HAP-1 (cell line): ENCODE data around the gene PCSK4.
"Not testable (repeated sequence)": the region's sequence is repeated elsewhere in the genome, so short reads cannot be mapped to it uniquely, and the experiment has no call there.

Experiments used
- DNase-seq, 2 experiments: peaks; one replicate each; pipeline ENCODE4 v3.0.0-alpha.2; 2016 to 2020; ENCODE audit warnings: low spot score in 2 of 2
- H3K27me3 ChIP-seq: fragments of 250-450 bp; sonication (Bioruptor Pico); 2 replicates; pipeline ENCODE4 v1.5.1; 2020; ENCODE audit warnings: low read depth, mild to moderate bottlenecking, moderate library complexity
- H3K36me3 ChIP-seq: fragments of 250-450 bp; sonication (Bioruptor Pico); replicated peaks from 2 replicates; pipeline ENCODE4 v1.5.1; 2020; ENCODE audit warnings: mild to moderate bottlenecking
- H3K4me1 ChIP-seq: fragments of 250-450 bp; sonication (Bioruptor Pico); 2 replicates; pipeline ENCODE4 v1.5.1; 2020; ENCODE audit warnings: mild to moderate bottlenecking
- H3K4me3 ChIP-seq: fragments of 250-450 bp; sonication (Bioruptor Pico); 2 replicates; pipeline ENCODE4 v1.5.1; 2020; ENCODE audit warnings: mild to moderate bottlenecking, moderate library complexity
- H3K9me3 ChIP-seq: fragments of 250-450 bp; sonication (Bioruptor Pico); 2 replicates; pipeline ENCODE4 v1.5.1; 2020; ENCODE audit warnings: mild to moderate bottlenecking, moderate library complexity
- in situ Hi-C: fragments of 300-500 bp; cut with MboI; formaldehyde crosslinking; loops from 3 replicates; pipeline ENCODE4 v1.14.3; 2020; ENCODE audit warnings: low sequenced_read_pairs, inconsistent platforms, mixed read lengths

PCSK4 gene

DNA sequence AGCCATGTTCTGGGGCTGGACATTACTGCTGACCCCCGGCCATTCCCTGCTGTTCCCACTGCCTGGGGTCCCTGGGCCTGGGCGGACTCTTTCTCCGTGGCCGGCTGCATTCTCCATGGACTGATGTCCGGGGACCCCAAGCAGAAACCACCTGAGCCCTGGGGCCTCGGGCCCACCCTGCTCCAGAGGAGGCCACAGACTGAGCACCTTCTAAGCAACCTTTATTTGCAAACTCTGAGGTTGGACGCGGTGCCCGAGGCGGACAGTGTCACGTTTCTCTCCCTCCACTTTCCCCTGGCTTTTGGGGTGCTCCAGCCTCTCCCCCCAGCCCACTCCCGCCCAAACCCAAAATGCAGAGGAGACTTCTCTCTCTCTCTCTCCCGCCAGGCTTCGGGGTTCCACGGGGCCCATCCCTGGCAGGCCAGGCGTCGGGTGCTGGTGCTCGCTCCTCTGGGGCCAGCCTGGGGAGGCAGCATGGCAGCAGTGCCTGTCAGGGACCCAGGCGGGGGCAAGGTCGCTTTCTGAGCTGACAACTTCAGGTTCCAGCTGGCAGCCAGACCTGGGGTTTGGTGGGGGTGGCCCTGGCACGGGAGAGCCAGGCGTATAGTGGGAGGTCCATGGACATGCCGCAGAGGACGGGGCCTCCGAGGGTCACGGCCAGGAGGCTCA lies 8.8 kb downstream of the PCSK4 start:
- Histone ChIP-seq H3K9me3 (no peaks in the 10 kb centered on the region), H3K27me3 (no peaks in the 10 kb centered on the region), H3K4me3 (no peak overlapping the region), H3K4me1 (no peaks in the 10 kb centered on the region; the same call in 1 of the 2 replicates), H3K36me3 (peaks cover 11% of the 10 kb centered on the region)
- no peak for DNase-seq
- in situ Hi-C loops: no loop called here

DNA sequence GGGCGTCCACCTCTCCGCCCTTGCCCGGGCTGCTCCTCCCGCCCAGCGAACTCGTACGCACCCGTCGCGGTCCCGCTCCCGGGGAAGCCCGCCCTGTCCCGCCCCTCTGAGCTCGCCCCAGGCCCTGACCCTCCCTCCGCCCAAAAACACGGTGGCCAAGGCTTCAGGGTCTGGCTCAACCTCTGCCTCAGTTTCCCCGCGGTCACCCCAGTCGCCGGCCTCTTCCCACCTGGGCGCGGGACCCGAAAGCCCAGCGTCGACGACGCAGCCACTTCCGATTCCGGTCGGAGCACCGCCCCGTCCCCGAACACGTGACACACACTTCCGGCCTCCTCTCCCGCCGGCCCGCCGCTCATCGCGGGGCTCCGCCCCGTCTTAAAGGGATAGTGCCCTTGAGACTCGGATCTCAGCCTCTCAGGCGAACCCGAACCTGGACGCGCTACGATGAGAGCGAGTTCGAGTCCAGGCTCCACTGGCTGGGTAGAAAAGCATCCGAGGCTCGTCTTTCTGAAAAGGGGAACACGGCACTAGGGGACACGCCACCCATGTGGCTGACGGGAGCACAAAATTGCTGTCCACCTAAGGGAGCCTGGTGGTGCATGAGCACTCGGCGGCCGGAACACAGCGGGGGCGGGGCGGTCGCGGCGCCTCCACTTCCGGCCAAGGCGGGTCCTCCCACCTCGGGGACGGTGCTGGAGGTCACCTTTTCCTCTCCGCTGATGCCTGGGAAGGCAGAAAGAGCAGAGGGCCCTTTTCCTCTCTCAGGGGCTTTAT lies 11.0 kb downstream of the PCSK4 start, which contains the start of gene C19orf25:
TSS of gene C19orf25 (minus strand) at position 282 of the 774 bp plus-strand sequence. CDS start 312 bp downstream, outside the sequence.
- Histone ChIP-seq H3K36me3 (peaks cover 18% of the 10 kb centered on the region), H3K4me1 (no peaks in the 10 kb centered on the region; the same call in 1 of the 2 replicates), H3K4me3 (peak within 1 kb of the TSS; percentile 78), H3K27me3 (no peaks in the 10 kb centered on the region), H3K9me3 (no peaks in the 10 kb centered on the region)
- DNase-seq: peak; percentile 94 to 97
- in situ Hi-C loops: no loop called here

DNA sequence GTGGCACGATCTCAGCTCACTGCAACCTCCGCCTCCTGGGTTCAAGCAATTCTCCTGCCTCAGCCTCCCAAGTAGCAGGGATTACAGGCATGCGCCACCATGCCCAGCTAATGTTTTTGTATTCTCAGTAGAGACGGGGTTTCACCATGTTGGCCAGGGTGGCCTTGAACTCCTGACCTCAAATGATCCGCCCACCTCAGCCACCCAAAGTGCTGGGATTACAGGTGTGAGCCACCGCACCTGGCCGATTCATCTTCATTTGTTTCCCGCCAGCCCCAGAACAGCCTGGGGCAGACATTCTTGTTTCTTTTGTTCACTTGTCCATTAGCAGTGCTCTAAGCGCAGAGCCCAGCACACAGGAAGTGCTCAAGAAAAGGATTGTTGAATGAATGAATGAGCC lies 13.1 kb downstream of the PCSK4 start:
- H3K9me3 ChIP-seq, H3K4me1 ChIP-seq, DNase-seq, H3K27me3 ChIP-seq, in situ Hi-C loops, H3K4me3 ChIP-seq: not testable (repeated sequence)
- H3K36me3 ChIP-seq: peaks cover 18% of the 10 kb centered on the region

DNA sequence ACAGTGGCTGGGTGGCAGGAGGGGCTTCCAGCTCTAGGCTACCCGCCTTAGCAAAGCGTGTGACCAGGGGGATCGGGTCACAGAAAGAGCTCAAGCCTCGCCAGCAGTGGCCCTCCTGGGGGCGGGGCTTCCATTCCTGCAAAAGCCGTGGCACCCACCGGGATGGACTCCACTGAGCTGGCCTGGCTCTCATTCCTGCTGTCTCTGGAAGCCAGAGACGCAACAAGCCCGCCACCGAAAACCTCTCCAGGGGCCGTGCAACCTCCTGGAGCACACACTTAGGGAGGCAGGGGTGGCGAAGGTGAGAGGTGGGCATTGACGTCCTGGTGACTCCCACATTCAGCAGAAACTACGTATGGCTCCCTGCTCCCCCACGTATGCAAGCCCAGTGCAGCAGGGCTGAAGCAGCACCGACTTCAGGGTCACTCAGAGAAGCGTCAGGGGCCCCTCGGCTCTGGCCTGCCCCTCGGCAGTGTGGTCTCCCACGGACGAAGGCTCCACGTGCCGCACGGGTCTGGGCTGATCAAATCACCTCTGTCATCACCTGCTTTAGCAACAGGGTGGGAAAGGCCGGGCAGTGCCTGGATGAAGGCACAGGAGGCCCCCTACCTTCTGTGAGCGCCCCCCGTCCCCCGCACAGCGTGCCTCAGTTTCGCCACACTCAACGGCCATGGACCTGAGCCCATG lies 14.3 kb downstream of the PCSK4 start:
- Histone ChIP-seq H3K4me1 (peaks cover 3% of the 10 kb centered on the region), H3K36me3 (peaks cover 18% of the 10 kb centered on the region)
- DNase-seq: no peak

DNA sequence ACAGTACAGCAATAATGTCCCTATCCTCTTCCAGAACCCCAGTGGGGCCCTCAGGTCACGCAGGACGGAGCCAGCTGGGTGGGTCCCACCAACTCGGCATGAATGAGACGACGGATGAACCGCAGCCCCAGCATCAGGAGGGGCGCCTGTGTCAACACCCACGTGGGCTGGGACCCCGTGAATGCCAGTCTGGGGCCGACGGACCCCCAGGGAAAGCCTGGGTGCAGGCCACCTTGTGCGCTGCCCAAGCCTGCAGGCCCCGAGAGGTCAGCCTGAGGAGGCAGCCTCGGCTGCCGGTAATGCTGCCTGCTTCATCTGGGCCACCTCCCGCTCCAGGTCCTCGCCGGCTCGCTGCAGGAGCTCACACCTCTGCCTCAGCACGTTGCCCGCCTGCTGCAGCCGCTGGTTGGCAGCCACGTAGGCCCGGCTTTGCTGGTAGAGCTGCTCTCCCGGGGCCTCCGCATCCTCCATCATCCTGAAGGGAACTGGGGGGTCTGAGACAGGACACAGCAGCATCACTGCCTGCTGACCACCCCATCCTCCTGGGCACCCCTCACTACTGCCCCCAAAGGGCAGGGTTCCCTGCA lies 15.3 kb downstream of the PCSK4 start:
- no peak for DNase-seq
- Histone ChIP-seq H3K4me1 (peaks cover 8% of the 10 kb centered on the region), H3K36me3 (peaks cover 18% of the 10 kb centered on the region), H3K4me3 (no peak overlapping the region), H3K9me3 (no peaks in the 10 kb centered on the region), H3K27me3 (no peaks in the 10 kb centered on the region)
- in situ Hi-C loops: no loop called here

More for the DNA sequence above, 14.3 kb downstream of the PCSK4 start:
- Histone ChIP-seq H3K4me3 (no peak overlapping the region), H3K27me3 (no peaks in the 10 kb centered on the region), H3K9me3 (no peaks in the 10 kb centered on the region)
- in situ Hi-C loops: no loop called here

DNA sequence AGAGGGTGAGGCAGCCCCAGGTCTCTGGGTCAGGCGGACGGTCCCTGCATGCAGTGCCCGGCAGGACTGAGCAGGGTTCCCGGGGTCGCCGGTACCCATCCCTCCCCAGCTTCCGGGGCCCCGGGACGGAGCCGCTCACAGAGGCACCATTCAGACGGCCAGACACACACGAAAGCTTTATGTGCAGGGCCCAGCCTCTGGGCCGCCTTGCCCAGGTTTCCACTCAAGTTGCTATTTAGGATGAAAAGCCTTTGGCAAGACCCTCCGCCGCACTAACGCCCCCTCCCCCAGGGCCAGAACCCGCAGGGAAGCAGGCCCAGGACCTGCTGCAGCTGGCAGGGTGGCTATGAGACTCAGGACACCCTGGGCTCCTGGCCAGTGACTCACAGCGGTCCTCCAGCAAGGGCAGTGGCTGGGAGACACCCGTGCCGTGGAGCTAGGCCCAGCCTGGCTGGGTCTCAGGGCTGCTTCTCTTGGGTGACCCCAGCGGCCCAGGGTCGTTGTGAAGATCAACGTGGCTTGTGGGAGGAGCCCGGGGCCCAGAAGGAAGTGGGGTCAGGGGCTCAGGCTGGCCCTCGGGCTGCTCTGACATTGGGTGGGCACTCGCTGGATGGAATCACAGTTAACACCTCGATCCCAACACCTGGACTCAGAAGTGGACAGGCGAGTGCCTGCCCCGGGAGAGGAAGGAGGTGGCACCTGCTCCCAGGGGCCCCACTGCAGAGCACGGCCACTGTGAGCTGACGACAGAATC lies 16.0 kb downstream of the PCSK4 start:
- in situ Hi-C loops: no loop called here
- no peak overlapping the region for H3K4me3 ChIP-seq
- no peak for DNase-seq
- H3K36me3 ChIP-seq: peaks cover 18% of the 10 kb centered on the region
- no peaks in the 10 kb centered on the region for H3K27me3 ChIP-seq
- H3K4me1 ChIP-seq: peaks cover 10% of the 10 kb centered on the region
- H3K9me3 ChIP-seq: no peaks in the 10 kb centered on the region

DNA sequence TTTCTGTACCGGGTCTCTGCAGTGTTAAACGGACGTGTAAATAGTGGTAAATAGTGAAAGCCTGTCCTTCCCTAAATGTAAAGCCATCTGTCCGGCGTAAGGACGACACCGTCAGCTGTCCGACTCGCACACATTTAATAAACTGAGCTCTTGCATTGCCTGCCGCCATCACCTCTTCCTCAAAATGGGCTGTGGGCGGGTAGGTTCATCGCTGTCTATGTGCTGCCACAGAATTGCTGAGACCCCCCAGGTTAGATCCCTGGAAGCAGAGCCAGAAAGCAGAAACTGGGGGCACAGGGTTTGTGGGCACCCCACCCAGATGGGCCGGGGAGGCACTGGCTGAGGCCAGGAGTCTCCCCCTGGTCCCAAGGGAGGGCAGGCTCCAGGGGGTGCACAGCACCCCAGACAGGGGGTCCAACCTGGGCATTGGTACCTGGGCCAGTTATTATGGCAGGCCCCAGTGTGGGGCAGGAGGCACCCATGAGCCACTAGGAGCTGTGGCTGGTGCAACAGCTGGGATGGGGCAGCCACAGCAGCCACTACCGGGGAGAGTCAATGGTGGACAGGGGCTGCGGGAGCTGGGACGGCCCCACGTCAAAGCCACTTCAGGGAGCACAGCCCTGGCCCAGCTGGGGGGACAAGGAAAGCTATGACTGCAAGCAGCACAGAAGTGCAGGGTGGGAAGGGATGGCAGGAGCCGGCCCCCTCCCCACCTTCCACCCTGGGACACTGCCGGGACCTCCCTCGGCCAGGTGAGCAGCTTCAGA lies 16.9 kb downstream of the PCSK4 start:
- in situ Hi-C loops: no loop called here
- Histone ChIP-seq H3K9me3 (no peaks in the 10 kb centered on the region), H3K36me3 (peaks cover 16% of the 10 kb centered on the region), H3K4me3 (no peak overlapping the region), H3K27me3 (no peaks in the 10 kb centered on the region), H3K4me1 (peaks cover 10% of the 10 kb centered on the region)
- DNase-seq: no peak

DNA sequence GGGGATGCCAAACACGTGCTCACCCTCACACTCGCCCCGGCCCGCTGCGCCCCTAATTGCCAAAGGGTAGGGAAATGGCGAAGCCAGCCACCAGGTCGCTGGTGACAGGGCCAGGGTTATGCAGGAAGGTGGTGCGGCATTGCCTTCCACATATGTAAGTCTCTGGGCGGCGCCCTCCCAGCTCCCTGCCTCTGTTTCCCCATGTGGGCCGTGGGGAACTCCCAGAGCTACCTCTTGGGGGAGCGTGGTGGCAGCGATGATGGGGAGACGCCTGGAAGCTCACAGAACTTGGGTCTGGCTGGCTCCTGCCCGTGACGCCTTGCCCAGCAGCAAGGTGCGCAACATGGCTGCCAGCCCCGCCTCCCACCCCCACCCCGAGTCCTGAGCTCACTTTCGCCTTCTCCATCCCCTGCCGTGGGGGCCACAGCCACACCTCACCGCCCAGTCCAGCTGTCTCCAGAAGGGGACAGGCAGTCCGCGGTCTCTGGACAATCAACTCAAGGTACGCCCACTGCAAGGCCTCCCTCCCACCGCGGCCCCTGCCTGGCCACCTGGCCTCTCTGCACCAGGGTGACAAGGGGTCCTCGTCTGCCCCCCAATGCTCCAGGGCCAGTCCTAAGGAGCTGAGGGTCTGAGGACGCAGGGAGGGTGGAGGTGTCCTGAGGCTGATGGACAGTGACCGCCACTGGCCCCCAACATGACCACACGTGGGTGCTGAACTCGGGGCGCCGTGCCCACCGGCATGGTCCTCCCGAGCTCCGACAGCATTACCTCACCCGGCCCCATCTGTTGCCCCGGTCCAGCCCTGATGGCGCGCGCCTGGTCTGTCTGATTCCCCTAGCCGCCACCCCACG lies 17.7 kb downstream of the PCSK4 start:
- H3K4me3 ChIP-seq: no peak overlapping the region
- no peaks in the 10 kb centered on the region for H3K27me3 ChIP-seq
- peaks cover 15% of the 10 kb centered on the region for H3K36me3 ChIP-seq
- H3K9me3 ChIP-seq: no peaks in the 10 kb centered on the region
- no peak for DNase-seq
- peaks cover 10% of the 10 kb centered on the region for H3K4me1 ChIP-seq
- in situ Hi-C loops: no loop called here

DNA sequence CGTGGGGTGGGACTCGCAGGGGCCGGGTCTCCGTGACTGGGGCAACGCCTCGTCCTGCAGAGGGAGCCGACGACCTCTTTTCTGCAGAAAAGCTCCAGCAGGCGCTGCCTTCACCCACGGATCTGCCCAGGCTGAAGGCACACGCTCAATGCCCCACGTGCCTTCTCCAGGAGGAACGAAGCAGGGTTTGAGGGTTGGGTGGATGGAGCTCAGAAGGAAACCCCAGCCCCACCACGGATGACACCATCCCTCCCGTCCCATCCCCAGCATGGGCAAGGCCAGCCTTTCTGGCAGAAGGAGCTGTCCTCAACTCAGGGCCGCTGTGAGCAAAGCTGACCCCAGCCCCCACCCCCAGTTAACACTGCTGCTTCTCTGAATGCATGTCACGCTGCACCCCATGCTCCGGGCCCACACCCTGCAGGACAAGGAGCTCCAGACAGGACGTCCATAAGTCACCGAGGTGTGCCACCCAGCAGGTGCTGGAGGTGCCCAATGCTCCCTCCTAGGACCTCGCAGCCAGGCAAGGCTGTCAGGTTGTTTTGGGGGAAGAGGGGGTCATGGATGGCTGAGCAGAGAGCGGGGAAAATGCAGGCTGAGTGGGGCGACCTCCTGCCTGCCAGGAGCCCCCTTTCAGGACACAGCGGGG lies 18.5 kb downstream of the PCSK4 start:
- peak in 1 of 2 experiments; percentile 44 for DNase-seq
- Histone ChIP-seq H3K4me3 (no peak overlapping the region), H3K27me3 (no peaks in the 10 kb centered on the region), H3K4me1 (peaks cover 10% of the 10 kb centered on the region), H3K36me3 (peaks cover 10% of the 10 kb centered on the region), H3K9me3 (no peaks in the 10 kb centered on the region)
- in situ Hi-C loops: no loop called here

DNA sequence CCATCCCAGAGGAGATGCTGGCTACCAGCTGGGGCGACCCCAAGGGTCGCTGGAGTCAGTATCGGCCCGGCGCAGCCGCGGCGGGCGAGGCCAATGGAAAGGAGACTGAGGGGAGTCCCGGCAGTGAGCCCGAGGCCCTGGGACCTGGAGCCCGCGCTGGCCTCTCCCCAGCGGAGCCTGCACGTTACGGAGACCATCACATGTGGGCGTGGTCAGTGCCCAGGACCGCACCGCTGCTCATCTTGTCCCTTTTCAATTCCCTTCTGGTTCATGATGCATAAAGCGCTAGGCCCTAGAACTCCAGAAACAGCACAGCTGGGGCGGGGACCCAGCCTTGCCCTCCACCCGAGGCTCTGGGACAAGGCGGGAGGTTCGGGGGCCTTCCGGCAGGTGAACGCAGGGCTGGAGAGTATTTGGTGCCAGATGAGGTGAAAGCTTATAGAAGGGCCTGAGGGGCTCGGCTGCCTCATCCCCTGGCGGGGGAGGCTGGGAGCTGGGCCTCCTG lies 19.1 kb downstream of the PCSK4 start:
- in situ Hi-C loops: no loop called here
- Histone ChIP-seq H3K4me3 (peak overlapping the region; percentile 46), H3K36me3 (peaks cover 4% of the 10 kb centered on the region), H3K9me3 (no peaks in the 10 kb centered on the region), H3K27me3 (no peaks in the 10 kb centered on the region), H3K4me1 (peaks cover 10% of the 10 kb centered on the region)
- peak; percentile 74 to 89 for DNase-seq

DNA sequence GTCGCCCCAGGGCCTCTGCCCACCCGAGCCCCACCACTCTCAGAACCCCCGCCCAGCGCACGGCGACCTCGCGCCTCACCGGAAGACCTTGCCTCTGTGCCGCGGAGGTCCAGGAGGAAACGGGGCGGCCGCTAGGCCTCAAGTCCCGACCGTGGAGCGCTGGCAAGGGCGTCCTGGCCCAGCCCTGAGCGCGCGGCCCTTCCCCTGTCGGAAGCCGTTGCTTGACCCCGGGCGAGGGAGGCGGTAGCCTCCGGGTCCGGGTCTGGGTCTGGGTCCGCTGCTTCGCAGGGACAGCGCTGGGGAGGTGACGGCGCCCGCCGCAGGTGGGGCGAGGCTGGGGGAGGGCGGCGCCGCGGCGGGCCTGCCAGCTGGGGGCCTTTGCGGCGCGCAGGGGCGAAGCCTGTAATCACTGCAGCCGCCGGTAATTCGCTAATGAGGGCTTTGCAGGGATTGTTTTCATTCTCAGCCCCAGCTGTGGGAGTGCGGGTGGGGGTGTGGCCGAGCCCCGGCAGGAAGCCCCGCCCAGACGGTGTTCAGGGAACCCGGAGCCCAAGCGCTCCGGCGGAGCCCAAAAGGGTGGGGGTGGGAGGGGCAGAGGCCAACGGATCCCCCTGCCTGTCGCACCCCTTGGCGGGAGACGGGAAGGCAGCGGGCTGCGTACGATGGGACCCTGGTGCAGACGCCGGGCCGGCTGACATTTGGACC lies 19.7 kb downstream of the PCSK4 start:
- in situ Hi-C loops: no loop called here
- Histone ChIP-seq H3K36me3 (no peaks in the 10 kb centered on the region; the same call in 1 of the 2 replicates), H3K9me3 (no peaks in the 10 kb centered on the region), H3K4me3 (peak overlapping the region; percentile 46), H3K27me3 (no peaks in the 10 kb centered on the region), H3K4me1 (peaks cover 10% of the 10 kb centered on the region)
- peak; percentile 83 to 94 for DNase-seq
